ENCODE data around the gene N4BP2L2.
A peak's percentile ranks its signal among the peaks of the same experiment; 100 is the strongest.

The N4BP2L2 gene

DNA sequence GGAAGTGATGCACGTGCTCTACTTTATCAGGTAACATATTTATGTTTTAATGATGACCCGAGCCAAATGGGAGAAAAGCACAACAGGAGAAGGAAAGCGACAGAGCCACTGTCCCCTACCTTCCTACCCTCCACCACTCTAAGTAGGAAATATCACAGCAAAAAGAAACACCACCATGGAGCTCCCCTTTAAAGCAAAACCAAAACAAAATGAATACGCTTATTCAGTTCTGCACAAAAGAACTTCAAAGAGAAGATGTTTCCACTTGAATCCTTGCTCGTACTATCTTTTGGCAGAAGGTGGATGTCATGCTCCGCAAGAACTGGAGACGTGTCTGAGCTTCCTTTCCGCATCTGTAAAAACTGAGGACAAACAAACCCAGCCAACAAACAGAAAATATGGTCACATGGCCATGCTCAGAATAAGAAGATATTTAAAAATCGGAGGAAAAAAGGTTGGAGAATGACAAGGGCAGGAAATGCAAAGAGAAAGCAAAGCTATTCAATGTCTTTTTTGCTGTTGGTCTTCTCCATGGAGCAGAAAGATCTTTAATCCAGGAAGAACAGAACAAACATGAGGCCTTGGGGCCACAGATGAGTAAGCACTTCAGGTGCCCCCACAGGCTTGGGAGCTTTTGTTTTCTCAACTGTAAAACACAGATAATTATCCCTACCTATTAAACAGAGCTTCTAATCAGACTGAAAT lies 130.1 kb downstream of the N4BP2L2 start:
- peaks cover 20% of the 10 kb centered on the region for H3K4me1 Mint-ChIP-seq (ENCODE audit: low read depth)
- H3K9me3 Mint-ChIP-seq: no peaks in the 10 kb centered on the region
- H3K27ac Mint-ChIP-seq: peak overlapping the region; percentile 77
- H3K36me3 Mint-ChIP-seq (ENCODE audit: low read depth): peaks cover 39% of the 10 kb centered on the region
- H3K27me3 Mint-ChIP-seq: no peaks in the 10 kb centered on the region
- no peak overlapping the region for H3K4me3 Mint-ChIP-seq

DNA sequence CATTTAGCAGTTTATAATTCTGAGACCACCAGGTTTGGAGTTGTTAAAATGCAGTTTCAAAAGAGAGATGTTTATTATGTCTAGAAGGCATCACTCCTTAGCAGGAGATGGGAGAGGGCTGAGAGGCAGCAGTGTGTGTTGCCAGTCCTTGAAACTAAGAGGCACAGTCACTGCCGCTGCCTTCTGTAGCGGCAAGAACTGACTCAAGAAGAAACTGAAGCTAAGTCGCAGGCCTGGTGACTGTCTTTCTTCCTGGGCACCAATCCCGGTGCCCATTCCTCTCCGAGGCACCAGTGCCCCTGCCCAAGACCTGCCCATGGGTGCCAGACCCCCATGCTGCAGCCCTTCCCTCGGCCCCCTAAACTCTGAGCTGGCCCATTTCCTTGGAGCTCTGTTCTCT lies 130.7 kb downstream of the N4BP2L2 start:
- no peak overlapping the region for H3K4me3 Mint-ChIP-seq
- H3K4me1 Mint-ChIP-seq (ENCODE audit: low read depth): peaks cover 20% of the 10 kb centered on the region
- peak overlapping the region; percentile 33 for H3K27ac Mint-ChIP-seq
- H3K36me3 Mint-ChIP-seq (ENCODE audit: low read depth): peaks cover 45% of the 10 kb centered on the region
- no peaks in the 10 kb centered on the region for H3K9me3 Mint-ChIP-seq
- H3K27me3 Mint-ChIP-seq: no peaks in the 10 kb centered on the region

DNA sequence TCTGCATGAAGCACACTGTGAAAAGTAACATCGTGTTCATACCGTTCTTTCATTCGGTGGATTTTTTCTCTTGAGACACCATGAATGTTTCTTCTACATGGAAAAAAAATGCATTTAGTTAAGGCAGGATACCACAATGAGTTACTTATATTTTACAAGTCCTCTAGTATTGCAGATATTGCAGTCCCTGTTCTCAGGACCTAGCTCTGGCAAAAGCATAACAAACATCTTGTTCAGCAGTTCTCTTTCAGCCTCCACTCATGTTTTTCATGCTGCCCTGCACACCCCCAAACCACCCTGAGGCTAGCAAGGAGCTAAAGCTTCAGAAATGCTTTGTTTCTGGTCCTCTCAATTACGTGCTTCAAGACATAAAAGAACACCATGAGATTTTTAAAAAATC lies 135.5 kb downstream of the N4BP2L2 start:
- no peak overlapping the region for H3K27ac Mint-ChIP-seq
- no peak overlapping the region for H3K4me3 Mint-ChIP-seq
- H3K36me3 Mint-ChIP-seq (ENCODE audit: low read depth): peaks cover 67% of the 10 kb centered on the region
- peaks cover 5% of the 10 kb centered on the region for H3K4me1 Mint-ChIP-seq (ENCODE audit: low read depth)
- H3K9me3 Mint-ChIP-seq: no peaks in the 10 kb centered on the region
- no peaks in the 10 kb centered on the region for H3K27me3 Mint-ChIP-seq

DNA sequence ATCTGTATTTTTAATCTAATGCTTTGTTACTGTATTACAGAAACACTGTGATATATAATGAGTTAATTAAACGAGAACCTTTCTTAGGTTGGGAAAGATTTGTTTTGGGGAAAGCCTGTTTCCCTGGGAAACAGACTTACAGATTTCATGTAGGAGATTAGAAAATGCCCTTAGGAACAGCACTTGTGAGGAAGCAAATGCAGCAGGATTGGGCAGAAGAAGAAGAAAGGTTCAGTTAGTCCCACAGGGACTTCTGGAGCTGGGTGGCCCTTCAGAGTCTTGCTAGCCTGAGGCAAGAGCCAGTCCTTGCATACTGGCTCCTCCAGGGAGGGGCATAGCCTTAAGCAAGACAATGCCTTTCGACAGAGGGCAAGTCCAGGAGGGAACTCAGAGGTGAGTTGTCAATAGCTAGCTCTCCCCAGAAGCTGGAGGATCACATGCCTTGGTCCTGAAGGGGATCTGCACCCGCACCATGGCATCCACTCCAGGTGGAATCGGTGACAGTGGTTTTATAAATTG lies 147.4 kb downstream of the N4BP2L2 start:
- Mint-ChIP-seq H3K27ac (no peak overlapping the region), H3K4me1 (ENCODE audit: low read depth) (peaks cover 23% of the 10 kb centered on the region), H3K4me3 (no peak overlapping the region), H3K9me3 (no peaks in the 10 kb centered on the region), H3K27me3 (no peaks in the 10 kb centered on the region), H3K36me3 (ENCODE audit: low read depth) (peaks cover 31% of the 10 kb centered on the region)

DNA sequence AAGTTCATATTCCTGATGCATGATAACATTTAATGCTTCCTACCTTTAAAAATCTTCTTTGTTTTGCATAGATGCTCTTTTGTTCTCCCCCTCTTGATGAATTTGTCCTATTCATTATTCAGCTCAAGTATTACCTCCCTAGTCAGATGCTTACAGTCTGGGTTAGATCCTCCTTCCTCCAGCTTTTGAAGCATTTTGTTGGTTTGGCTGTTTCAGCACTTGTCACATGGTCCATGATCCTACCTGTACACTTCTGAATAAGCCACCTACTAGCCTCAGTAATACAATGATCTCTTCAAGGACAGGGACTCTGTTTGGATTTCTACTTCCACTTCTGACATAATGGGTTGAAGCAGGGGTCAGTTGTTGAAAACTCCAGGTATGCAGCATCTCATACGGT lies 148.1 kb downstream of the N4BP2L2 start:
- Mint-ChIP-seq H3K4me3 (no peak overlapping the region), H3K36me3 (ENCODE audit: low read depth) (peaks cover 28% of the 10 kb centered on the region), H3K27me3 (no peaks in the 10 kb centered on the region), H3K9me3 (no peaks in the 10 kb centered on the region), H3K4me1 (ENCODE audit: low read depth) (peaks cover 23% of the 10 kb centered on the region), H3K27ac (no peak overlapping the region)

DNA sequence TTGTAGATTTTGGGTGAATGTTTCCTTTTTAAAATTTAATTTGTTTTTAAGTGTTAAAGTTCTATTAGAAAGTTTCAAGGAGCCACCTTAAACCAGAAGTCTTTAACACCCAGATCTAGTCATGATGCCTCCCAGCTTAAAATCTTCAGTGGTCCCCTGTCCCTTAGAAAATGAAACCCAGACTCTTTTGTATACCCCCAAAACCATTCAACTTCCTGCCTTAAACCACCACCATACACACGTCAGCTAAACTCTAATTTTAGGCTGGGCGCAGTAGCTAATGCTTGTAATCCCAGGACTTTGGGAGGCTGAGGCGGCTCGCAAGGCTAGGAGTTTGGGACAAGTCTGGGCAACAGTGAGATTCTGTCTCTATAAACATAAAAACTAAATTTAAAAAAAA lies 148.5 kb downstream of the N4BP2L2 start:
- H3K4me1 Mint-ChIP-seq (ENCODE audit: low read depth): peaks cover 23% of the 10 kb centered on the region
- H3K27ac Mint-ChIP-seq: no peak overlapping the region
- no peaks in the 10 kb centered on the region for H3K9me3 Mint-ChIP-seq
- no peaks in the 10 kb centered on the region for H3K27me3 Mint-ChIP-seq
- peak overlapping the region; percentile 8 for H3K4me3 Mint-ChIP-seq
- peaks cover 25% of the 10 kb centered on the region for H3K36me3 Mint-ChIP-seq (ENCODE audit: low read depth)

DNA sequence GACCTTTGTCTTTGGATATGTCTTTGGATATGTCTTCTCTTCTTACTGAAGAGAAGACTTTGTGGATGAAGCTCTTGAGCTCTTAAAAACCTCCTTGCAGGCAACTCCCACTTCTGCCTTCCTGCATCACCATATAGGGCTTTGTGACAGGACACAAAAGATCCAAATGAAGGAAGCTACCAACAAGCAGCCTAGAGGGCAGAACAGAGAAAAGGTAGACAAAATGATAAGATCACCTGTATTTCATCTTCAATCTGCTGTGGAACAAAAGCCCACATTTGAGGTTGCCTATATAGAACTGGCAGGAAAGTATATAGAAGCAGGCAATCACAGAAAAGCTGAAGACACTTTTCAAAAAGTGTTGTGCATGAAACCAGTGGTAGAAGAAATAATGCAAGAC lies 153.2 kb downstream of the N4BP2L2 start:
- Mint-ChIP-seq H3K27me3 (no peaks in the 10 kb centered on the region), H3K36me3 (ENCODE audit: low read depth) (peaks cover 15% of the 10 kb centered on the region), H3K9me3 (no peaks in the 10 kb centered on the region), H3K27ac (no peak overlapping the region), H3K4me3 (no peak overlapping the region), H3K4me1 (ENCODE audit: low read depth) (peaks cover 12% of the 10 kb centered on the region)

DNA sequence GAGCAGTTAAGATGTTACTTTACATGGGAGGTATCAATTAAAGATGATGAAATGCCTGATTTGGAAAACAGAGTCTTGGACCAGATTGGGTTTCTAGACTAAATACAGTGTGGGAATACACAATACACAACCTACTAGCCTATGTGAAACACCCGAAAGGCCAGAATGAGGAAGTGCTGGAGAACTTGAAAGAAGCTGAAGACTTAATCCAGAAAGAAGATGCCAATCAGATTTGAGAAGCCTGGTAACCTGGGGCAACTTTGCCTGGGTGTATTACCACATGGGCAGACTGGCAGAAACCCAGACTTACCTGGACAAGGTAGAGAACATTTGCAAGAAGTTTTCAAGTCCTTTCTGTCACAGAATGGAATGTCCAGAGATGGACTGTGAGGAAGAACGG lies 153.9 kb downstream of the N4BP2L2 start:
- Mint-ChIP-seq H3K36me3 (ENCODE audit: low read depth) (peaks cover 14% of the 10 kb centered on the region), H3K27me3 (no peaks in the 10 kb centered on the region), H3K4me1 (ENCODE audit: low read depth) (peaks cover 4% of the 10 kb centered on the region), H3K27ac (no peak overlapping the region), H3K9me3 (no peaks in the 10 kb centered on the region), H3K4me3 (no peak overlapping the region)

DNA sequence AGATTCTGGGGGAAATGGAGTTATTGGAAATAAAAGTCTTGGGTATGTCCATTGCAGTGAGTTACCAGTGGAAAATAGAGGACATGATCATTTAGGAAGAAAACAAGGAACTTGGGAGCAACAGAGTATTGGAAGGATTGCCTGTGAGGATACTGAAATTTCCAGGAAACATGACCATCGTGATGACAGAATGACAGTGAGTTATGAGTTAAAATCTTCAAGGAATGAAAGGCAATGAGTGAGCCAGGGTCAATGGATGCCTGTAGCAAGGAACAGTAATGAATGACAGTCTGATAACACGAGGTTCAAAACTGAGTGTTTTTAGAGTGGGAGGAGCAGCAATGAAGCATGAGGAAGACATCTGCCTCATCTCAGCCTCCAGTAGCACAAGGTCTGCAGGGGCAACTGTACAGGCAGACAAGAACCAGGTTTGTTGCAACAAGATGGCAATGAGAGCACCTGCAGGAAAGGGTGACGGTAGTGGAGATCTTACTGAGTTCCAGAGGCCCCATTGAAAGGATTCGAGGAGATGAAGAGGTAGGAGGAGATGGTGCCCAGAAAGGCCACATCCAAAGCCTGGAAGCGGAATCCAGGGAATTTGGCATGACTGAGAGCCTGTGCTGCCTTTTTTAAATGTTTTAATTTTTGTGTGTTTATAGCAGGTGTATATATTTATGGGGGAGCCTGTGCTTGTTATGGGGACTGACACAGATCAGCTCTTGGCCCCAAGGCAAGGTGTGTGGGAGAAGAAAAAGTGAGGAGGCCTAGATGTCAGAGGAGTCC lies 154.6 kb downstream of the N4BP2L2 start:
- Mint-ChIP-seq H3K4me1 (ENCODE audit: low read depth) (no peaks in the 10 kb centered on the region), H3K27me3 (no peaks in the 10 kb centered on the region), H3K9me3 (no peaks in the 10 kb centered on the region), H3K4me3 (no peak overlapping the region), H3K27ac (no peak overlapping the region), H3K36me3 (ENCODE audit: low read depth) (peaks cover 16% of the 10 kb centered on the region)

Measured in stimulated activated naive CD8-positive, alpha-beta T cell treated with anti-CD3 and anti-CD28 coated beads, Interleukin-15, Interleukin-2, amounts not matched to agents 100 ng/mL and 50 ng/mL, for 24 hours (primary cell).